ENCODE results near the gene FTCD. TPM values are rescaled to one million over a fixed set of nuclear protein-coding genes. Genes with fewer than 3 reads are reported as not detected.
A peak's percentile ranks its signal among the peaks of the same experiment; 100 is the strongest.

Gene FTCD
- total RNA-seq, 1 donor from 2014 or later, result 0.69 TPM

- peak; percentile 12 for DNase-seq
- Mint-ChIP-seq H3K4me1 (no peaks in the 10 kb centered on the region), H3K4me3 (no peak overlapping the region), H3K27ac (no peak overlapping the region), H3K36me3 (ENCODE audit: low read depth) (no peaks in the 10 kb centered on the region), H3K9me3 (no peaks in the 10 kb centered on the region), H3K27me3 (no peaks in the 10 kb centered on the region)
- intact Hi-C loops (cut with micrococcal nuclease), result no loop called here
- ATAC-seq (ENCODE audit: low read depth), result no peak
- CTCF ChIA-PET, result interaction anchor here (0.6 kb wide), 1 partner anchor 158 kb away, joined by 3 read pairs; no protein-coding TSS in a partner anchor
- TF ChIP-seq, protein P1, sequence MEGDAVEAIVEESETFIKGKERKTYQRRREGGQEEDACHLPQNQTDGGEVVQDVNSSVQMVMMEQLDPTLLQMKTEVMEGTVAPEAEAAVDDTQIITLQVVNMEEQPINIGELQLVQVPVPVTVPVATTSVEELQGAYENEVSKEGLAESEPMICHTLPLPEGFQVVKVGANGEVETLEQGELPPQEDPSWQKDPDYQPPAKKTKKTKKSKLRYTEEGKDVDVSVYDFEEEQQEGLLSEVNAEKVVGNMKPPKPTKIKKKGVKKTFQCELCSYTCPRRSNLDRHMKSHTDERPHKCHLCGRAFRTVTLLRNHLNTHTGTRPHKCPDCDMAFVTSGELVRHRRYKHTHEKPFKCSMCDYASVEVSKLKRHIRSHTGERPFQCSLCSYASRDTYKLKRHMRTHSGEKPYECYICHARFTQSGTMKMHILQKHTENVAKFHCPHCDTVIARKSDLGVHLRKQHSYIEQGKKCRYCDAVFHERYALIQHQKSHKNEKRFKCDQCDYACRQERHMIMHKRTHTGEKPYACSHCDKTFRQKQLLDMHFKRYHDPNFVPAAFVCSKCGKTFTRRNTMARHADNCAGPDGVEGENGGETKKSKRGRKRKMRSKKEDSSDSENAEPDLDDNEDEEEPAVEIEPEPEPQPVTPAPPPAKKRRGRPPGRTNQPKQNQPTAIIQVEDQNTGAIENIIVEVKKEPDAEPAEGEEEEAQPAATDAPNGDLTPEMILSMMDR (IDR thresholded peaks at IDR 0.05), result no peak
- POLR2A ChIA-PET, result no interaction called here
Observed at GRCh38 chr21:46118316-46119143, 36.8 kb downstream of the FTCD start.

DNA sequence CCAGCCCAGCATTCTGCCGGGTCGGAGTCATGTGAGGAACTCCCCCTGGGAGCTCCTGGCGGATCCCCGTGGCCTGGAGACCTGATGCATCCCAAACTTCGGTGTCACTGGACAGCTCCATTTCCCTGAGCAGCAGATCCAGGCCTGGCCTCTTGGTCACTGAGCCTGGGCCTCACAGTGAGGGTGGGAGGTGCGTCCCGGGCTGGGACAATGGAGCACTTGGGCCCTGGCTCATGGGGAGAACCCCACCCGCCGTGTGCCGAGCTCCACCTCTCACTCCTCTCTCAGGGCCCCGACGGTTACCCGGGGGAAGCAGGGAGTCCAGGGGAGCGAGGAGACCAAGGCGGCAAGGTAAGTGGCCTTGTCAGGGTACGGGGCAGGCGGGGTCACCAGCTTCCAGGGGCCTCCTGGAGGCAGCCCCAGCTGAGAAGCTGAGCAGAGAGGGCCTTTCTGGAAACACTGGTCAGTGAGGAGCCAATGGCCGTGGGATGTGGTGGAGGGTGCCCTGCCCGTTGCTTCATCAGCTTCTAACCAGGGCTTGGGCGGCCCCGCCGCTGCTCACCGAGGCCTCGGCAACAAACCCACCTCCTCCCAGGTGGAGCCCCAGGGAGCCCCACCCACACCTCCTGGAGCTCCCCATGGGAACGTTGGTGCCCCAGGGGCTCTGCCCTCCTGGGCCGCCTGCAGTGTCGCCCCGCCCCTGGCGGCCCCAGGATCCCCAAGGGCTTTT is 37.6 kb downstream of the FTCD start:
- no peak for ATAC-seq (ENCODE audit: low read depth)
- Mint-ChIP-seq H3K36me3 (ENCODE audit: low read depth) (no peaks in the 10 kb centered on the region), H3K27ac (no peak overlapping the region), H3K4me3 (no peak overlapping the region), H3K9me3 (no peaks in the 10 kb centered on the region), H3K27me3 (no peaks in the 10 kb centered on the region), H3K4me1 (no peaks in the 10 kb centered on the region)
- TF ChIP-seq, protein P1 (IDR thresholded peaks at IDR 0.05), result no peak
- intact Hi-C loops (cut with micrococcal nuclease), result no loop called here
- ChIA-PET POLR2A (no interaction called here), CTCF (interaction anchor here (0.6 kb wide), 1 partner anchor 159 kb away, joined by 3 read pairs; no protein-coding TSS in a partner anchor)
- peak; percentile 11 for DNase-seq

GRCh38 chr21:46116776-46117585 is 38.4 kb downstream of the FTCD start:
- peak; percentile 14 for DNase-seq
- POLR2A ChIA-PET, result no interaction called here
- no peaks in the 10 kb centered on the region for H3K9me3 Mint-ChIP-seq
- H3K4me1 Mint-ChIP-seq, result no peaks in the 10 kb centered on the region
- CTCF ChIA-PET, result no interaction called here
- no peaks in the 10 kb centered on the region for H3K36me3 Mint-ChIP-seq (ENCODE audit: low read depth)
- no peak overlapping the region for H3K4me3 Mint-ChIP-seq
- no peaks in the 10 kb centered on the region for H3K27me3 Mint-ChIP-seq
- intact Hi-C loops (cut with micrococcal nuclease), result no loop called here
- TF ChIP-seq, protein P1 (IDR thresholded peaks at IDR 0.05), result no peak
- no peak overlapping the region for H3K27ac Mint-ChIP-seq
- no peak for ATAC-seq (ENCODE audit: low read depth)

GRCh38 chr21:46116189-46116775 is 39.1 kb downstream of the FTCD start:
- POLR2A ChIA-PET, result no interaction called here
- Mint-ChIP-seq H3K36me3 (ENCODE audit: low read depth) (no peaks in the 10 kb centered on the region), H3K4me3 (no peak overlapping the region), H3K27ac (no peak overlapping the region), H3K9me3 (no peaks in the 10 kb centered on the region), H3K27me3 (no peaks in the 10 kb centered on the region), H3K4me1 (no peaks in the 10 kb centered on the region)
- TF ChIP-seq, protein P1 (IDR thresholded peaks at IDR 0.05), result no peak
- DNase-seq (peak; percentile 4), ATAC-seq (ENCODE audit: low read depth) (no peak)
- intact Hi-C loops (cut with micrococcal nuclease), result no loop called here
- CTCF ChIA-PET, result no interaction called here

Data from activated B cell treated with CpG ODN at 0.5 μM for 24 hours (primary cell).